Measurements from ENCODE around the gene FRMPD4. TPM values are rescaled to one million over a fixed set of nuclear protein-coding genes. Genes with fewer than 3 reads are reported as not detected.

Gene FRMPD4
- total RNA-seq, 1 experiment from 2014 or later = 0.24 TPM

GRCh38 chrX:12374286-12374685 lies 236.0 kb downstream of the FRMPD4 start:
- Histone ChIP-seq H3K27me3 (ENCODE audit: insufficient read depth, low read length) (no peaks in the 10 kb centered on the region), H3K9ac (ENCODE audit: extremely low read depth, insufficient read length, low read length) (no peak overlapping the region), H4K91ac (ENCODE audit: insufficient read length, low read depth, low read length) (no peak overlapping the region), H3K4ac (ENCODE audit: low read depth, low read length) (no peak overlapping the region), H3K56ac (ENCODE audit: insufficient read length, low read depth, low read length) (no peak overlapping the region), H4K8ac (replicated peaks; ENCODE audit: insufficient read length, low read depth, low read length) (no peak overlapping the region), H3K79me1 (ENCODE audit: insufficient read depth, low read depth, low read length, poor library complexity, severe bottlenecking) (no peaks in the 10 kb centered on the region), H2BK120ac (ENCODE audit: low read depth, low read length, poor library complexity, severe bottlenecking) (no peak overlapping the region), H4K20me1 (ENCODE audit: control insufficient read depth, insufficient read depth, insufficient read length) (no peaks in the 10 kb centered on the region), H3K9me3 (ENCODE audit: control insufficient read depth, low read depth, low read length) (no peaks in the 10 kb centered on the region), H3K79me2 (ENCODE audit: insufficient read depth, low read length) (no peaks in the 10 kb centered on the region), H3K4me2 (ENCODE audit: insufficient read depth, insufficient read length, low read length) (no peak overlapping the region), H2BK20ac (ENCODE audit: low read depth, low read length, poor library complexity, severe bottlenecking) (no peak overlapping the region), H3K23me2 (ENCODE audit: insufficient read length, low read depth, low read length, poor library complexity, severe bottlenecking) (no peaks in the 10 kb centered on the region), H4K5ac (ENCODE audit: insufficient read length, low read depth, low read length) (no peak overlapping the region), H2AK5ac (ENCODE audit: insufficient read length, low read length) (no peak overlapping the region), H2AFZ (ENCODE audit: low read length) (no peak overlapping the region), H2BK5ac (ENCODE audit: insufficient read length, low read length) (no peak overlapping the region), H3K27ac (ENCODE audit: insufficient read length, low read depth, low read length) (no peak overlapping the region), H2BK15ac (ENCODE audit: low read depth, low read length) (no peak overlapping the region), H3K4me1 (ENCODE audit: insufficient read depth, low read length) (peaks cover 2% of the 10 kb centered on the region; the same call in 1 of the 2 replicates), H3K14ac (ENCODE audit: insufficient read depth, low read length) (no peak overlapping the region), H3T11ph (ENCODE audit: low read length) (no peak overlapping the region), H3K18ac (ENCODE audit: insufficient read length, low read depth, low read length) (no peak overlapping the region), H3K23ac (ENCODE audit: insufficient read length, low read depth, low read length) (no peak overlapping the region), H2BK12ac (ENCODE audit: insufficient read length, low read depth, low read length) (no peak overlapping the region)
- peaks cover 2% of the 10 kb centered on the region; the same call in 1 of the 2 replicates for H3K27me3 Mint-ChIP-seq (ENCODE audit: low read depth)
- H3K9me3 Mint-ChIP-seq = peaks cover 54 to 61% of the 10 kb centered on the region in 2 experiments
- no peak for TF ChIP-seq CTCF (conservative IDR thresholded peaks at IDR 0.05)
- no peak for DNase-seq
- no peak overlapping the region for H3K27ac Mint-ChIP-seq
- no CpG with 5 or more reads among the region's 6 CpGs for WGBS (ENCODE audit: extremely low coverage, insufficient read length, low lambda C conversion rate)
- H3K4me1 Mint-ChIP-seq = peaks cover 3 to 5% of the 10 kb centered on the region in 2 experiments; a peak in 1 of 4 replicates
- no peak overlapping the region for H3K4me3 Mint-ChIP-seq
- no peaks in the 10 kb centered on the region; a peak in 1 of 7 replicates for H3K36me3 Mint-ChIP-seq (ENCODE audit: insufficient read depth in 1 of 3, low read depth in 3 of 3)

Measured in H9 (cell line).